Sigmoid colon (tissue), 7 donors: Measurements from ENCODE around the gene IZUMO1R. TPM values are rescaled to one million over a fixed set of nuclear protein-coding genes. Genes with fewer than 3 reads are reported as not detected.
A peak's percentile ranks its signal among the peaks of the same experiment; 100 is the strongest.

Source experiments
- DNase-seq: peaks from one replicate; pipeline ENCODE4 v3.0.0-alpha.2; 2019
- H3K27ac ChIP-seq, 4 donors: fragments of 200-600 bp; sonication (generic); one replicate each; pipeline ENCODE4 v1.5.1; 2016 to 2019; ENCODE audit warnings: mild to moderate bottlenecking in 1 of 4
- H3K27me3 ChIP-seq, 3 donors: fragments of 200-600 bp; sonication (generic); one replicate each; pipeline ENCODE4 v1.5.1; 2019; ENCODE audit warnings: mild to moderate bottlenecking in 1 of 3
- H3K36me3 ChIP-seq, 4 donors: fragments of 200-600 bp; sonication (generic); one replicate each; pipeline ENCODE4 v1.5.1; 2016 to 2019
- H3K4me1 ChIP-seq, 4 donors: fragments of 200-600 bp; sonication (generic); one replicate each; pipeline ENCODE4 v1.5.1; 2017 to 2019
- H3K4me3 ChIP-seq, 4 donors: fragments of 200-600 bp; sonication (generic); one replicate each; pipeline ENCODE4 v1.5.1; 2017 to 2019; ENCODE audit warnings: mild to moderate bottlenecking in 2 of 4, moderate library complexity in 1 of 4
- H3K9me3 ChIP-seq, 4 donors: fragments of 200-600 bp in 3 of 4; sonication (generic) in 3 of 4; one replicate each; pipeline versions ENCODE4 v1.5.1 to v1.6.1; 2013 to 2019
- EP300 ChIP-seq, 4 donors: sonication (generic); formaldehyde crosslinking; IDR thresholded peaks; one replicate each; pipeline ENCODE4 v1.6.1; 2017; ENCODE audit warnings: antibody characterized with exemption in 4 of 4
- POLR2A ChIP-seq, 2 donors: fragments of 450-650 bp; IDR thresholded peaks; one replicate each; pipeline ENCODE4 v1.6.1; 2016; ENCODE audit warnings: antibody characterized with exemption in 2 of 2, mild to moderate bottlenecking in 2 of 2, moderate library complexity in 2 of 2
- POLR2AphosphoS5 ChIP-seq, 4 donors: sonication (generic); formaldehyde crosslinking; IDR thresholded peaks; one replicate each; pipeline ENCODE4 v1.6.1; 2017; ENCODE audit warnings: antibody characterized with exemption in 4 of 4
- WGBS, 2 donors: extraction: QIAGEN DNeasy Blood & Tissue Kit; methylation state at CpG; one replicate each; pipeline ENCODE4 v1.1.7; 2013; 5-methylcytosine and 5-hydroxymethylcytosine counted together
- intact Hi-C: fragments of 100-400 bp; cut with DNase I; formaldehyde crosslinking; loops from one replicate; pipeline ENCODE4 v1.15.1; 2023
- polyA plus RNA-seq, 3 donors: library from polyadenylated mRNA; stranded (reverse); fragments of 200-250 nt; gene quantifications; one replicate each; pipeline ENCODE4 v1.2.3, GENCODE V29; 2013
- total RNA-seq, 4 donors: library from RNA; depleted of rRNA; stranded (reverse); fragments of >200 nt; gene quantifications; one replicate each; pipeline ENCODE4 v1.1.0, GENCODE V29; 2016
- TF ChIP-seq, protein P1 (sequence below), 4 experiments: fragments of 450-650 bp in 3 of 4; fragments of 200-600 bp in 1 of 4; IDR thresholded peaks; one replicate each; pipeline ENCODE4 v1.5.1; 2016 to 2019; ENCODE audit warnings: antibody characterized with exemption in 4 of 4, mild to moderate bottlenecking in 3 of 4, moderate library complexity in 2 of 4
- donor health status: healthy with polysubstance abuse.
- donor health status: Bipolar disorder and iron deficiency.
- donor health status: healthy.

The IZUMO1R gene
- total and polyA plus RNA-seq, 7 donors, result not detected

DNA sequence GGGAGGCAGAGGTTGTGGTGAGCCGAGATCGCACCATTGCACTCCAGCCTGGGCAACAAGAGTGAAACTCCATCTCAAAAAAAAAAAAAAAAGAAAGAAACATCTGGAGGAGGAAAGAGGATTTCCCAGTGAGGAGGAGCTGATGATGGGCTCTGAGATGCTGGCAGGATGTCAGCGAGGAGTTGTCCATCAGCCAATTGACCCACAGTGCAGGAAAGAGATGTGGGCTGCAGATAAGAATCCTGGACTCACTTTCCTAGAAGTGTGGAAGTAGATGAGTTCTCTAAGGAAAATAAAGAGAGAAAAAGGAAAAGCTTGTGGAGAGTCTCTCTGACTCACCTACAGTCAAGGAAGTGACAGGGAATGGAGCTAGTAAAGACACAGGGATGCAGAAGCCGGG is 9.7 kb downstream of the IZUMO1R start:
- TF ChIP-seq POLR2AphosphoS5 (IDR thresholded peaks at IDR 0.05) (no peak), POLR2A (IDR thresholded peaks at IDR 0.05) (no peak), EP300 (IDR thresholded peaks at IDR 0.05) (no peak)
- TF ChIP-seq, protein P1, sequence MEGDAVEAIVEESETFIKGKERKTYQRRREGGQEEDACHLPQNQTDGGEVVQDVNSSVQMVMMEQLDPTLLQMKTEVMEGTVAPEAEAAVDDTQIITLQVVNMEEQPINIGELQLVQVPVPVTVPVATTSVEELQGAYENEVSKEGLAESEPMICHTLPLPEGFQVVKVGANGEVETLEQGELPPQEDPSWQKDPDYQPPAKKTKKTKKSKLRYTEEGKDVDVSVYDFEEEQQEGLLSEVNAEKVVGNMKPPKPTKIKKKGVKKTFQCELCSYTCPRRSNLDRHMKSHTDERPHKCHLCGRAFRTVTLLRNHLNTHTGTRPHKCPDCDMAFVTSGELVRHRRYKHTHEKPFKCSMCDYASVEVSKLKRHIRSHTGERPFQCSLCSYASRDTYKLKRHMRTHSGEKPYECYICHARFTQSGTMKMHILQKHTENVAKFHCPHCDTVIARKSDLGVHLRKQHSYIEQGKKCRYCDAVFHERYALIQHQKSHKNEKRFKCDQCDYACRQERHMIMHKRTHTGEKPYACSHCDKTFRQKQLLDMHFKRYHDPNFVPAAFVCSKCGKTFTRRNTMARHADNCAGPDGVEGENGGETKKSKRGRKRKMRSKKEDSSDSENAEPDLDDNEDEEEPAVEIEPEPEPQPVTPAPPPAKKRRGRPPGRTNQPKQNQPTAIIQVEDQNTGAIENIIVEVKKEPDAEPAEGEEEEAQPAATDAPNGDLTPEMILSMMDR (IDR thresholded peaks at IDR 0.05), result no peak
- H3K4me1 ChIP-seq, result peaks cover 0 to 42% (median 29%) of the 10 kb centered on the region in 4 donors
- H3K27ac ChIP-seq, result no peak overlapping the region

DNA sequence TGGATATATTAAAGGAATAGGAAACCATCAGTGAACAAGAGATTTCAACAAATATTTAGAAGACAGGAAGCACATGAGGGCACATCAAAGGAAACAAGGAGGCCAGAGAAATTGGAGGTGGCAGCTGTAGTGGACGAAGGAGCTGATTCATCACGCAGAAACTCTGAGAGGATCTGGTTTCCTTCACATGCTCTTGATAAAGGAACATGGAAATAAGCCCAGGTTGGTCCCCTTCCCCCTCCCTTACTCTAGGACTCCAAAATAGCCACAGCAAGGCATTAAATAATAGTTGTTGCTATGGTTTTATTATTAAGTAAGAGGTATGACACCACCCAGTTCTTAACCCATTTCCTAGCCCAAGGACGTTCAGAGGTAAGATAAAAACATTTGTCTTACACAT is 11.3 kb downstream of the IZUMO1R start:
- DNase-seq, result no peak
- WGBS, 2 donors, result 43 to 48% methylated on average over 3 of the region's 3 CpGs
- Histone ChIP-seq H3K4me1 (peaks cover 0 to 42% (median 29%) of the 10 kb centered on the region in 4 donors), H3K9me3 (no peaks in the 10 kb centered on the region), H3K27ac (peak overlapping the region in 2 of 4 donors; percentile 38 to 55), H3K27me3 (no peaks in the 10 kb centered on the region), H3K4me3 (no peak overlapping the region), H3K36me3 (no peaks in the 10 kb centered on the region)
- intact Hi-C loops, result no loop called here
- TF ChIP-seq EP300 (IDR thresholded peaks at IDR 0.05) (peak; percentile 3 to 66 (median 58)), POLR2AphosphoS5 (IDR thresholded peaks at IDR 0.05) (peak; percentile 50 to 90 (median 86))
- TF ChIP-seq, protein P1 (IDR thresholded peaks at IDR 0.05), result no peak

More for the DNA sequence above, 9.7 kb downstream of the IZUMO1R start:
- H3K4me3 ChIP-seq, result no peak overlapping the region
- no peaks in the 10 kb centered on the region for H3K27me3 ChIP-seq
- DNase-seq, result no peak
- H3K36me3 ChIP-seq, result no peaks in the 10 kb centered on the region
- 70 to 76% methylated on average over 4 of the region's 4 CpGs for WGBS, 2 donors
- intact Hi-C loops, result no loop called here
- no peaks in the 10 kb centered on the region for H3K9me3 ChIP-seq

DNA sequence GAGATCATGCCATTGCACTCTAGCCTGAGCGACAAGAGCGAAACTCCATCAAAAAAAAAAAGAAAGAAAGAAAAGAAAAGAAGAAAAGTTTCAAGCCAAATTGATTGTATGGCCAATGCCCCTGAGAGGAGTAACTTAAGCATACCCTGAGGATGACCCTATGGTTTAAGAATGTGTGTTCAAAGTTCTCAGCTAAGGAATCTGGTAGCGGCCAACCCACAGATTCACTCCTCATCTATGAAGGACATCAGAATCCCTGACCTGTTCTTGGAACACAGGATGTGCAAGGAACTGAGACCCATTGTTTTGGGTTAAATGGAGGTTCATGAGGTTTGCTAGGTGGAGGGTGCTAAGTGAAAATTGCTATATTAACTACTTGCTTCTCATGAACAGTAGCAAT is 18.1 kb downstream of the IZUMO1R start:
- WGBS, 2 donors, result 83 to 84% methylated on average over 3 of the region's 3 CpGs
- no peak overlapping the region for H3K4me3 ChIP-seq
- no peaks in the 10 kb centered on the region for H3K9me3 ChIP-seq
- no peaks in the 10 kb centered on the region for H3K4me1 ChIP-seq
- intact Hi-C loops, result no loop called here
- TF ChIP-seq, protein P1 (IDR thresholded peaks at IDR 0.05), result no peak
- TF ChIP-seq POLR2A (IDR thresholded peaks at IDR 0.05), result no peak
- TF ChIP-seq POLR2AphosphoS5 (IDR thresholded peaks at IDR 0.05), result no peak
- no peak for TF ChIP-seq EP300 (IDR thresholded peaks at IDR 0.05)
- no peak for DNase-seq
- no peaks in the 10 kb centered on the region for H3K27me3 ChIP-seq
- H3K27ac ChIP-seq, result no peak overlapping the region
- no peaks in the 10 kb centered on the region for H3K36me3 ChIP-seq

DNA sequence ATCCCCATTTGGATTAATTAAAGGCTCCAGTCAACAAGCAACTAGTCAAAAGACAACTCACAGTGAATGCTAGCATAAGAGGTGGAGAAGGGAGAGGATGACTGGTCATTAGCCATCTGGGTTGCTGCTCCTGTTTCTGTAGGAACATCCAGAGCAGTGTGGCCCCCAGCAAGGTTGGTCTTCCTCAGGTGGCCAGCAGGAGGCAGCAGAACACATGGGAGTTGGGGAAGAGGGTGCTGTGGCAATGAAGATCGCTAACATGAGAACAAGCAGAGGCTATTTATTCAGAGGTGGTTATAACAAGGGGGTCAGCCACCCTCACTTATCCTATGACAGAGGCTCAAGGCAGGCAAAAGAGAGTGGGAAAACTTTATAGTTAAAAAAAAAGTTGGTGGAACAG is 21.3 kb downstream of the IZUMO1R start:
- no peak for DNase-seq
- H3K27ac ChIP-seq, result no peak overlapping the region
- intact Hi-C loops, result no loop called here
- H3K4me1 ChIP-seq, result peaks cover 0 to 10% (median 5%) of the 10 kb centered on the region in 4 donors
- no peak for TF ChIP-seq EP300 (IDR thresholded peaks at IDR 0.05)
- no peak for TF ChIP-seq POLR2A (IDR thresholded peaks at IDR 0.05)
- TF ChIP-seq, protein P1 (IDR thresholded peaks at IDR 0.05), result no peak
- TF ChIP-seq POLR2AphosphoS5 (IDR thresholded peaks at IDR 0.05), result no peak
- H3K36me3 ChIP-seq, result no peaks in the 10 kb centered on the region
- H3K27me3 ChIP-seq, result no peaks in the 10 kb centered on the region
- H3K4me3 ChIP-seq, result no peak overlapping the region
- H3K9me3 ChIP-seq, result no peaks in the 10 kb centered on the region
- WGBS, 2 donors, result 17 to 35% methylated on average over 1 of the region's 1 CpG

DNA sequence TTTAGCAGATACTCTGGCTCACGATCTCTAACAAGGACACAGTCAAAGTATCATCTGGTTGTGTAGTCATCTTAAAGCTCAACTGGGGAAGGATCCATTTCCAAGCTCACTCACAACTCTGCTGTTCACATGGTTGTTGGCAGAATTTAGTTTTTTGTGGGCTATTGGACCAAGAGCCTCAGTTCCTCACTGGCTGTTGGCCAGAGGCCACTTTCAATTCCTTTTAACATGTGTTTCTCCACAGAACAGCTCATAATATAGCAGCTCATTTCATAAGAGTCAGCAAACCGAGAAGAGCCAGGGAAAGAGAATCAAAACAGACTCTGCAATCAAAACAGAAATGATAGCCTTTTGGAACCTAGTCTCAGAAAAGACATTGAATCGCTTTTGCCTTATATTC is 22.6 kb downstream of the IZUMO1R start:
- Histone ChIP-seq H3K27ac (no peak overlapping the region), H3K27me3 (no peaks in the 10 kb centered on the region), H3K36me3 (no peaks in the 10 kb centered on the region), H3K4me3 (no peak overlapping the region), H3K4me1 (peaks cover 0 to 18% (median 11%) of the 10 kb centered on the region in 4 donors), H3K9me3 (no peaks in the 10 kb centered on the region)
- intact Hi-C loops, result no loop called here
- DNase-seq, result no peak
- TF ChIP-seq POLR2A (IDR thresholded peaks at IDR 0.05), result no peak
- TF ChIP-seq, protein P1 (IDR thresholded peaks at IDR 0.05), result no peak
- TF ChIP-seq EP300 (IDR thresholded peaks at IDR 0.05), result no peak
- TF ChIP-seq POLR2AphosphoS5 (IDR thresholded peaks at IDR 0.05), result no peak
- 39 to 65% methylated on average over 3 of the region's 3 CpGs for WGBS, 2 donors
